Measurements from ENCODE around the gene MORN5. TPM values are rescaled to one million over a fixed set of nuclear protein-coding genes. Genes with fewer than 3 reads are reported as not detected.

The MORN5 gene
- total RNA-seq, 4 donors from 2014 or later, result not detected

GRCh38 chr9:122191584-122191983 is 31.9 kb downstream of the MORN5 start:
- WGBS, 2 donors, result 41 to 69% methylated on average over 11 of the region's 11 CpGs
- intact Hi-C loops (cut with DNase I; ENCODE audit: low total_unique reads), result no loop called here
- H3K4me3 ChIP-seq (ENCODE audit: low read depth, poor library complexity, severe bottlenecking), result no peak overlapping the region
- TF ChIP-seq POLR2A (IDR thresholded peaks at IDR 0.05), result no peak
- no peak for TF ChIP-seq CTCF (IDR thresholded peaks at IDR 0.05)
- no peak for DNase-seq (ENCODE audit: low spot score in 2 of 2)

GRCh38 chr9:122192261-122192875 is 32.7 kb downstream of the MORN5 start:
- WGBS, 2 donors, result 85 to 88% methylated on average over 5 of the region's 5 CpGs
- DNase-seq (ENCODE audit: low spot score in 2 of 2), result no peak
- H3K4me3 ChIP-seq (ENCODE audit: low read depth, poor library complexity, severe bottlenecking), result no peak overlapping the region
- TF ChIP-seq CTCF (IDR thresholded peaks at IDR 0.05) (no peak), POLR2A (IDR thresholded peaks at IDR 0.05) (no peak)
- intact Hi-C loops (cut with DNase I; ENCODE audit: low total_unique reads), result no loop called here

GRCh38 chr9:122192914-122193525 is 33.3 kb downstream of the MORN5 start:
- intact Hi-C loops (cut with DNase I; ENCODE audit: low total_unique reads), result no loop called here
- TF ChIP-seq CTCF (IDR thresholded peaks at IDR 0.05) (no peak), POLR2A (IDR thresholded peaks at IDR 0.05) (no peak)
- H3K4me3 ChIP-seq (ENCODE audit: low read depth, poor library complexity, severe bottlenecking), result no peak overlapping the region
- DNase-seq (ENCODE audit: low spot score in 2 of 2), result no peak
- WGBS, 2 donors, result 86 to 92% methylated on average over 16 of the region's 16 CpGs

GRCh38 chr9:122193651-122194050 is 33.9 kb downstream of the MORN5 start:
- no peak for TF ChIP-seq POLR2A (IDR thresholded peaks at IDR 0.05)
- TF ChIP-seq CTCF (IDR thresholded peaks at IDR 0.05), result no peak
- no peak for DNase-seq (ENCODE audit: low spot score in 2 of 2)
- H3K4me3 ChIP-seq (ENCODE audit: low read depth, poor library complexity, severe bottlenecking), result no peak overlapping the region
- intact Hi-C loops (cut with DNase I; ENCODE audit: low total_unique reads), result no loop called here
- 81 to 86% methylated on average over 6 of the region's 6 CpGs for WGBS, 2 donors

- intact Hi-C loops (cut with DNase I; ENCODE audit: low total_unique reads), result no loop called here
- 87 to 89% methylated on average over 4 of the region's 4 CpGs for WGBS, 2 donors
- H3K4me3 ChIP-seq (ENCODE audit: low read depth, poor library complexity, severe bottlenecking), result no peak overlapping the region
- no peak for DNase-seq (ENCODE audit: low spot score in 2 of 2)
- no peak for TF ChIP-seq CTCF (IDR thresholded peaks at IDR 0.05)
- TF ChIP-seq POLR2A (IDR thresholded peaks at IDR 0.05), result no peak
Observed at GRCh38 chr9:122195875-122196274, 36.2 kb downstream of the MORN5 start.

GRCh38 chr9:122197426-122197825 is 37.7 kb downstream of the MORN5 start:
- no peak for DNase-seq (ENCODE audit: low spot score in 2 of 2)
- intact Hi-C loops (cut with DNase I; ENCODE audit: low total_unique reads), result no loop called here
- H3K4me3 ChIP-seq (ENCODE audit: low read depth, poor library complexity, severe bottlenecking), result no peak overlapping the region
- TF ChIP-seq CTCF (IDR thresholded peaks at IDR 0.05) (no peak), POLR2A (IDR thresholded peaks at IDR 0.05) (no peak)
- 42 to 45% methylated on average over 7 of the region's 7 CpGs for WGBS, 2 donors

All from lower leg skin (tissue), 4 donors.